ENCODE results near the gene TMUB1.

DNA sequence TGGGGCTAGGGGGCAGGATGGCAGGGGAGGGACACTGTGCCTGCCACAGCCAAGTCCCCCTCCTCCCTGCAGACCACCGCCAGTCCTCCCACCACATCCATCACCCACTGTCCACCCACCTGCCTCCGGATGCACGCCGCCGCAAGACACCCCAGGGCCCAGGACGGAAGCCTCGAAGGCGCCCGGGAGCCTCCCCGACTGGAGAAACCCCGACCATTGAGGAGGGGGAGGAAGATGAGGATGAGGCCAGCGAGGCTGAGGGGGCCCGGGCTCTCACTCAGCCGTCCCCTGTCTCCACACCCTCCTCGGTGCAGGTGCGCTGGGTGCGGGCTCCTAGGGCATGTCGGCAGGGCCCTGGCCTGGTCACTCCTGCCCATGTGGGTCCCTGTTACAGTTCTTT, 18.8 kb downstream of the TMUB1 start:
- TF ChIP-seq POLR2A (IDR thresholded peaks at IDR 0.05) = no peak
- TF ChIP-seq, protein P1, sequence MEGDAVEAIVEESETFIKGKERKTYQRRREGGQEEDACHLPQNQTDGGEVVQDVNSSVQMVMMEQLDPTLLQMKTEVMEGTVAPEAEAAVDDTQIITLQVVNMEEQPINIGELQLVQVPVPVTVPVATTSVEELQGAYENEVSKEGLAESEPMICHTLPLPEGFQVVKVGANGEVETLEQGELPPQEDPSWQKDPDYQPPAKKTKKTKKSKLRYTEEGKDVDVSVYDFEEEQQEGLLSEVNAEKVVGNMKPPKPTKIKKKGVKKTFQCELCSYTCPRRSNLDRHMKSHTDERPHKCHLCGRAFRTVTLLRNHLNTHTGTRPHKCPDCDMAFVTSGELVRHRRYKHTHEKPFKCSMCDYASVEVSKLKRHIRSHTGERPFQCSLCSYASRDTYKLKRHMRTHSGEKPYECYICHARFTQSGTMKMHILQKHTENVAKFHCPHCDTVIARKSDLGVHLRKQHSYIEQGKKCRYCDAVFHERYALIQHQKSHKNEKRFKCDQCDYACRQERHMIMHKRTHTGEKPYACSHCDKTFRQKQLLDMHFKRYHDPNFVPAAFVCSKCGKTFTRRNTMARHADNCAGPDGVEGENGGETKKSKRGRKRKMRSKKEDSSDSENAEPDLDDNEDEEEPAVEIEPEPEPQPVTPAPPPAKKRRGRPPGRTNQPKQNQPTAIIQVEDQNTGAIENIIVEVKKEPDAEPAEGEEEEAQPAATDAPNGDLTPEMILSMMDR (IDR thresholded peaks at IDR 0.05) = no peak

All from lower leg skin (tissue), 3 donors.